Tibial nerve (tissue), 4 donors: ENCODE data around the gene TRMT112. TPM values are rescaled to one million over a fixed set of nuclear protein-coding genes. Genes with fewer than 3 reads are reported as not detected.

Experiments used
- DNase-seq, 2 donors: peaks; one replicate each; pipeline ENCODE4 v3.0.0-alpha.2; 2019; ENCODE audit warnings: low spot score in 2 of 2
- H3K27ac ChIP-seq, 4 donors: fragments of 200-600 bp; sonication (generic) in 3 of 4; one replicate each; pipeline ENCODE4 v1.5.1; 2017 to 2019; ENCODE audit warnings: mild to moderate bottlenecking in 1 of 4
- H3K27me3 ChIP-seq, 2 donors: fragments of 200-600 bp; sonication (generic) in 1 of 2; one replicate each; pipeline versions ENCODE4 v1.5.1 to v1.6.0; 2017 to 2019
- H3K36me3 ChIP-seq, 3 donors: fragments of 200-600 bp; sonication (generic); one replicate each; pipeline ENCODE4 v1.5.1; 2018 to 2019
- H3K4me1 ChIP-seq, 4 donors: fragments of 200-600 bp; sonication (generic) in 3 of 4; one replicate each; pipeline ENCODE4 v1.5.1; 2017 to 2019
- H3K4me3 ChIP-seq, 4 donors: fragments of 200-600 bp; sonication (generic) in 3 of 4; one replicate each; pipeline ENCODE4 v1.5.1; 2017 to 2019; ENCODE audit warnings: mild to moderate bottlenecking in 1 of 4, moderate library complexity in 1 of 4
- H3K9me3 ChIP-seq, 4 donors: fragments of 200-600 bp; sonication (generic) in 3 of 4; one replicate each; pipeline ENCODE4 v1.5.1; 2017 to 2019
- CTCF ChIP-seq, 5 experiments: fragments of 200-600 bp in 3 of 5; fragments of 450-650 bp in 2 of 5; sonication (generic) in 3 of 5; IDR thresholded peaks; one replicate each; pipeline ENCODE4 v1.5.1; 2016 to 2019; ENCODE audit warnings: antibody characterized with exemption in 5 of 5, mild to moderate bottlenecking in 3 of 5, moderate library complexity in 2 of 5
- EP300 ChIP-seq, 2 donors: sonication (generic); formaldehyde crosslinking; IDR thresholded peaks; one replicate each; pipeline ENCODE4 v1.6.1; 2017; ENCODE audit warnings: antibody characterized with exemption in 2 of 2, mild to moderate bottlenecking in 1 of 2
- POLR2A ChIP-seq, 2 donors: fragments of 450-650 bp; IDR thresholded peaks; one replicate each; pipeline ENCODE4 v1.6.1; 2017; ENCODE audit warnings: antibody characterized with exemption in 2 of 2, mild to moderate bottlenecking in 2 of 2, moderate library complexity in 2 of 2
- WGBS, 2 donors: methylation state at CpG; one replicate each; pipeline ENCODE4 v1.1.5; 2018; 5-methylcytosine and 5-hydroxymethylcytosine counted together
- total RNA-seq, 4 donors: library from RNA; depleted of rRNA; stranded (reverse); fragments of >200 nt; gene quantifications; one replicate each; pipeline ENCODE4 v1.1.0, GENCODE V29; 2016

TRMT112 gene
- total RNA-seq, 4 donors from 2014 or later = 290 to 381 (median 327) TPM

DNA sequence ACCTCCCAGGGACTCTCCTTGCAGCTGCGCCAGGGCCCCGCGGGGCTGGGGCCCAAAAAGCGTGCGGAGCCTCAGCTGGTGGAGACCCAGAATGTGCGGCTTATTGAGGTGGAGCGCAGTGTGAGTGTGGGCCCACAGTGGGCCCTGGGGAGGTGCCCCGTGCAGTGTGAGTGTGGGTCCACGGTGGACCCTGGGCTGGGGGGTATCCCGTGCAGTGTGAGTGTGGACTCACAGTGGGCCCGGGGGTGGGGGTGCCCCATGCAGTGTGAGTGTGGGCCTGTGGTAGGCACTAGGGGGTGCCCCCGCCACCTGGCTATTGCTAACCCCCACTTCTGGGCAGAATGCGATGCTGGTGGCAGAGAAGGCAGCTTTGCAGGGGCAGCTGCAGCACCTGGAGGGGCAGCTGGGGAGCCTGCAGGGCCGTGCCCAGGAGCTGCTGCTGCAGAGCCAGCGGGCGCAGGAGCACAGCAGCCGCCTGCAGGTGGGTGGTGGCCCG lies 33.8 kb upstream of the TRMT112 start:
- H3K4me3 ChIP-seq = no peak overlapping the region
- no peak for DNase-seq
- peaks cover 0 to 12% (median 4%) of the 10 kb centered on the region in 4 donors for H3K4me1 ChIP-seq
- WGBS, 2 donors = 88 to 93% methylated on average over 14 to 16 of the region's 18 CpGs
- no peaks in the 10 kb centered on the region for H3K27me3 ChIP-seq
- H3K27ac ChIP-seq = no peak overlapping the region
- H3K9me3 ChIP-seq = no peaks in the 10 kb centered on the region
- TF ChIP-seq CTCF (IDR thresholded peaks at IDR 0.05) = no peak
- no peak for TF ChIP-seq POLR2A (IDR thresholded peaks at IDR 0.05)
- no peak for TF ChIP-seq EP300 (IDR thresholded peaks at IDR 0.05)
- H3K36me3 ChIP-seq = no peaks in the 10 kb centered on the region

DNA sequence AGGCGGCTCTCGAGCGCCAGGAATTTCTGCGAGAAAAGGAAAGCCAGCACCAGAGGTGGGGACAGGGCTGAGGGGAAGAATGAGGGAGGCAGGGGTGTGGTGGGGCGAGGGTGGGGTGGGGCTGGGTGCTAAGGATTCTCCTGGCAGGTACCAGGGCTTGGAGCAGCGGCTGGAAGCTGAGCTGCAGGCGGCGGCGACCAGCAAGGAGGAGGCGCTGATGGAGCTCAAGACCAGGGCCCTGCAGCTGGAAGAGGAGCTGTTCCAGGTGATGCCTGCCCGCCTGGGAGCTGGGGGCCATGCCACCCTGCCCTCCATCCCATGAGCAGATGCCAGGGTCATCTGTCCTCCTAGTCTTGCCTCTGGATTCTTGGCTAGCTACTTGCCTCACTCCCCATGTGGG lies 32.0 kb upstream of the TRMT112 start:
- H3K4me3 ChIP-seq = no peak overlapping the region
- H3K9me3 ChIP-seq = no peaks in the 10 kb centered on the region
- DNase-seq = no peak
- no peaks in the 10 kb centered on the region for H3K4me1 ChIP-seq
- H3K36me3 ChIP-seq = no peaks in the 10 kb centered on the region
- no peak for TF ChIP-seq CTCF (IDR thresholded peaks at IDR 0.05)
- TF ChIP-seq POLR2A (IDR thresholded peaks at IDR 0.05) = no peak
- no peak for TF ChIP-seq EP300 (IDR thresholded peaks at IDR 0.05)
- no peaks in the 10 kb centered on the region for H3K27me3 ChIP-seq
- 86 to 88% methylated on average over 10 to 11 of the region's 11 CpGs for WGBS, 2 donors
- no peak overlapping the region for H3K27ac ChIP-seq

DNA sequence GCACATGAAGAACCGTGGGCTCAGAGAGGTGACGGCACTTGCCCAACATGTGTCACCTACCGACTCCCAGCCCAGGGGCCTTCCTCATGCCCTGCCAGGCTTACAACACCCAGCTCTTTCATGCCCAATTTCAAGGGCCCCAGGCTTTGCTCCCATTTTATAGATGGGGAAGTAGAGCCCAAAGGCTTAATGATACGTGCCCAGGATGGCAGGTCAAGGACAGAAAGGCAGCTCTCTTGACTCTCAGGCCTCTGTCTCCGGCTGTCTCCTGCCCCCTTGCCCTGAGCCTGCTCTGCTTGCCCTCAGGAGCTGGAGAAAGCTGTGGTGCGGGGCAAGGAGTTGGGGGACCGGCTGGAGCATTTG lies 31.6 kb upstream of the TRMT112 start:
- no peaks in the 10 kb centered on the region for H3K4me1 ChIP-seq
- TF ChIP-seq CTCF (IDR thresholded peaks at IDR 0.05) (no peak), POLR2A (IDR thresholded peaks at IDR 0.05) (no peak), EP300 (IDR thresholded peaks at IDR 0.05) (no peak)
- H3K9me3 ChIP-seq = no peaks in the 10 kb centered on the region
- DNase-seq = no peak
- H3K27ac ChIP-seq = no peak overlapping the region
- WGBS, 2 donors = 87 to 88% methylated on average over 6 to 7 of the region's 7 CpGs
- H3K36me3 ChIP-seq = no peaks in the 10 kb centered on the region
- no peaks in the 10 kb centered on the region for H3K27me3 ChIP-seq
- no peak overlapping the region for H3K4me3 ChIP-seq

DNA sequence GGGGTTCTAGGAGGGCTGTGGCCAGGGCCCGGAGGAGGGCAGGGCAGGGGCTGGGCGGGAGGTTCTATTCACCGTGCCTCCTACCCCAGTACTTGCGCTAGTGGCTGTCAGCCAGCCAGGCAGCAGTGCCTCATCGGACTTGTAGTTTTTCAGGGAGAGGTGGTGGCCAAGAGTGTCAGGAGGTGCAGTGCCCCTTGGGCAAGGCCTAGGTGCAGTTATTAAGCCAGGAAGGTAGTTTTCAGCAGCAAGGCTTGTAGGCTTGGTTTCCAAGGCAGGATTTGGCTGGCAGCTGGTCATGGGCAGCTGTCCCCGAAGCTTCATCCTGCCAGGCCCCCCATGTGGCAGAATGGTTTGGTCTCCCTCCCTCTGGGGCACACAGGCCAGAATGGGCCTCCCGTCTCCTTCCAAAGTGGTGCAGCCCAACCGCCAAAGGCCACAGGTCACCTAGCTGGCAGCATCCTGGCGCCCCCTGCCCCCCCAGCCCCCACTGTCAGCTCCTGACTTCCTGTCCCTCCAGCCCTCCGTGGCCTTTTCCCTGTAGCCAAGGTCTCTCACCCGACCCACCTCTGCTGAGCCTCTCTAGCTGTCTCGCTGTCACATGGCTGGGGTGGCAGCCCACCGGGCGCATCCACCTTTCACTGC lies 31.1 kb upstream of the TRMT112 start:
- no peak overlapping the region for H3K27ac ChIP-seq
- H3K36me3 ChIP-seq = no peaks in the 10 kb centered on the region
- peaks cover 0 to under 1% (median 0%) of the 10 kb centered on the region in 4 donors for H3K4me1 ChIP-seq
- WGBS, 2 donors = 53 to 57% methylated on average over 12 to 14 of the region's 14 CpGs
- no peak overlapping the region for H3K4me3 ChIP-seq
- DNase-seq = no peak
- H3K27me3 ChIP-seq = no peaks in the 10 kb centered on the region
- TF ChIP-seq CTCF (IDR thresholded peaks at IDR 0.05) = no peak
- no peak for TF ChIP-seq EP300 (IDR thresholded peaks at IDR 0.05)
- no peak for TF ChIP-seq POLR2A (IDR thresholded peaks at IDR 0.05)
- no peaks in the 10 kb centered on the region for H3K9me3 ChIP-seq

- Histone ChIP-seq H3K4me3 (no peak overlapping the region), H3K9me3 (no peaks in the 10 kb centered on the region), H3K27me3 (no peaks in the 10 kb centered on the region), H3K4me1 (peaks cover 0 to 13% (median under 1%) of the 10 kb centered on the region in 4 donors), H3K27ac (no peak overlapping the region), H3K36me3 (no peaks in the 10 kb centered on the region)
- TF ChIP-seq CTCF (IDR thresholded peaks at IDR 0.05) (no peak), POLR2A (IDR thresholded peaks at IDR 0.05) (no peak)
- no peak for DNase-seq
- 88 to 91% methylated on average over 8 to 12 of the region's 12 CpGs for WGBS, 2 donors
Measured at GRCh38 chr11:64347193-64347867, 30.0 kb upstream of the TRMT112 start.
